Prostate gland (tissue), 2 donors: ENCODE results near the gene ARMC9.

Experiments
- POLR2A ChIP-seq: fragments of 450-650 bp; IDR thresholded peaks from one replicate; pipeline ENCODE4 v1.6.1; 2016; ENCODE audit warnings: antibody characterized with exemption, mild to moderate bottlenecking
- POLR2AphosphoS5 ChIP-seq: sonication (generic); formaldehyde crosslinking; IDR thresholded peaks from one replicate; pipeline ENCODE4 v1.6.1; 2017; ENCODE audit warnings: antibody characterized with exemption
- TF ChIP-seq, protein P1 (sequence below), 4 experiments: fragments of 200-600 bp in 2 of 4; fragments of 450-650 bp in 2 of 4; sonication (generic) in 2 of 4; IDR thresholded peaks; 1 replicate in 3 of 4; 2 replicates in 1 of 4; pipeline ENCODE4 v1.5.1; 2016 to 2019; ENCODE audit warnings: antibody characterized with exemption in 4 of 4, mild to moderate bottlenecking in 2 of 4, moderate library complexity in 2 of 4

DNA sequence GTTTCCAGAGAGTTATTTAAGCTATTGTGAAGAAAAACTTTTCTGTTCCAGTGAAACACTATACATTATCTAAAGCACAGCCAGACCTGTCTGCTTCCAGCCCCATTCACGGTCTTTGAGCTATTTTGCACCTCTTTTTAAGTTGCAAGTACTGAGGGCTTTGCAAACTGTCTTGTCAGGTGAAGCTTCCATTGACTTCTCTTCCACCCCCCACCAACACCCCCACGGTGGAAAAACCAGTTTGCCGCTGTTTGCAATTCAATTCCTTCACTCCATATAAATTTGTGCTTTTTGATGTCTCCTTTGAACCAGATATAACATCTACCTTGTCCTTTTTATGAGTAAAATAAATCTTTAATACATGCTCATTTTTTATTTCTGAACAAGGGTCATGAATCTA lies 212.8 kb downstream of the ARMC9 start:
- TF ChIP-seq, protein P1, sequence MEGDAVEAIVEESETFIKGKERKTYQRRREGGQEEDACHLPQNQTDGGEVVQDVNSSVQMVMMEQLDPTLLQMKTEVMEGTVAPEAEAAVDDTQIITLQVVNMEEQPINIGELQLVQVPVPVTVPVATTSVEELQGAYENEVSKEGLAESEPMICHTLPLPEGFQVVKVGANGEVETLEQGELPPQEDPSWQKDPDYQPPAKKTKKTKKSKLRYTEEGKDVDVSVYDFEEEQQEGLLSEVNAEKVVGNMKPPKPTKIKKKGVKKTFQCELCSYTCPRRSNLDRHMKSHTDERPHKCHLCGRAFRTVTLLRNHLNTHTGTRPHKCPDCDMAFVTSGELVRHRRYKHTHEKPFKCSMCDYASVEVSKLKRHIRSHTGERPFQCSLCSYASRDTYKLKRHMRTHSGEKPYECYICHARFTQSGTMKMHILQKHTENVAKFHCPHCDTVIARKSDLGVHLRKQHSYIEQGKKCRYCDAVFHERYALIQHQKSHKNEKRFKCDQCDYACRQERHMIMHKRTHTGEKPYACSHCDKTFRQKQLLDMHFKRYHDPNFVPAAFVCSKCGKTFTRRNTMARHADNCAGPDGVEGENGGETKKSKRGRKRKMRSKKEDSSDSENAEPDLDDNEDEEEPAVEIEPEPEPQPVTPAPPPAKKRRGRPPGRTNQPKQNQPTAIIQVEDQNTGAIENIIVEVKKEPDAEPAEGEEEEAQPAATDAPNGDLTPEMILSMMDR (IDR thresholded peaks at IDR 0.05) = no peak
- TF ChIP-seq POLR2A = no peak
- no peak for TF ChIP-seq POLR2AphosphoS5
